ENCODE results near the gene STRADA.

DNA sequence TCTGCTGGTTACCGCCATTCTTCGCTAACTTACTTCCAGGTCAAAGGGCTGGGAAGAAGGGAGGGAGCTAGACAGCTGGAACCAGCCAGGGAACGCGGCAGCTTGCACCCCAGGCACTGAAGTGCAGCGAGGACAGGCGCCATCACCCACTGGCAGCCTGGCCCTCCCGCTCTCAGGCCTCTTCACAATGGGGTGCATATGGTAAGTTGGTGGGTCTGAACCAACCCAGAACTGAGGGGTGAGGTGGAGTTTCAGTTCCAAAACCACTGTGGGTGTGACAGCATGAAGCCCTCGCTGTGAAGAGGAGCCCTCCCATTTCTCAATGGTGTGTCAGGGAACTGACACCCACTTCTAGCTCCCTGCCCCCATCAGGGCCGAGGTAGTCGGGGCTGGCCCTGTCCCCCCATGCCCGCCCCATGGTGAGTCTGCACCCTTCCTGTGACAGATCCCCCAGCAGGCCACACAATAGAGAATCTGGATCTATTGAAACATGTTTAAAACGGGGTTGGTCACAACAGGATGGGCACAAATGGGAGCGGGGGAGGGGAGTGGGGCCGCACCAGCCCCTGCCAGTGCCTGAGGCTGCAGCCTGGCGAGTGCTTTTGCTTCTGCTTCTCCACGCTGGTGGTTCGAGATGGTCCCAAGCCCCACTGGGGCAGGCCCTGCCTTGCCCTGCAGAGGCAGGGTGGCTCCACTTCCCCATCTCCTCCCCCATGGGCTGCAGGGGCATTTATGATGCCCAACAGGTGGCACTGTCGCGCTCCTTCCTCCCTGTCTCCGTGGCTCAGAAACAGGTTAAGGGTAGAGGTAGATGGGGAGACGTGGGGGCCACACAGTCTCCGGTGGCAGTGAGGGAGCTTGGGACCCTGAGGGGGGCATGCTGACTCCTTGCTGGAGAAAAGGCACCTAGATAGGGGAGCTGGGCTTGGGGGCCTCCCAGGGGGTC, 44.0 kb downstream of the STRADA start:
- TF ChIP-seq, protein P1, sequence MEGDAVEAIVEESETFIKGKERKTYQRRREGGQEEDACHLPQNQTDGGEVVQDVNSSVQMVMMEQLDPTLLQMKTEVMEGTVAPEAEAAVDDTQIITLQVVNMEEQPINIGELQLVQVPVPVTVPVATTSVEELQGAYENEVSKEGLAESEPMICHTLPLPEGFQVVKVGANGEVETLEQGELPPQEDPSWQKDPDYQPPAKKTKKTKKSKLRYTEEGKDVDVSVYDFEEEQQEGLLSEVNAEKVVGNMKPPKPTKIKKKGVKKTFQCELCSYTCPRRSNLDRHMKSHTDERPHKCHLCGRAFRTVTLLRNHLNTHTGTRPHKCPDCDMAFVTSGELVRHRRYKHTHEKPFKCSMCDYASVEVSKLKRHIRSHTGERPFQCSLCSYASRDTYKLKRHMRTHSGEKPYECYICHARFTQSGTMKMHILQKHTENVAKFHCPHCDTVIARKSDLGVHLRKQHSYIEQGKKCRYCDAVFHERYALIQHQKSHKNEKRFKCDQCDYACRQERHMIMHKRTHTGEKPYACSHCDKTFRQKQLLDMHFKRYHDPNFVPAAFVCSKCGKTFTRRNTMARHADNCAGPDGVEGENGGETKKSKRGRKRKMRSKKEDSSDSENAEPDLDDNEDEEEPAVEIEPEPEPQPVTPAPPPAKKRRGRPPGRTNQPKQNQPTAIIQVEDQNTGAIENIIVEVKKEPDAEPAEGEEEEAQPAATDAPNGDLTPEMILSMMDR (IDR thresholded peaks at IDR 0.05): peak in 1 of 3 experiments; percentile 32
- TF ChIP-seq POLR2A (IDR thresholded peaks at IDR 0.05): no peak
